HEK293 (cell line): ENCODE measurements around the gene CNST.

Source experiments
- CTCF ChIA-PET: fragments of 350-600 bp; formaldehyde crosslinking; extraction: SDS; loops from one replicate; lab custom pipeline; 2021; ENCODE audit warnings: antibody characterized with exemption; lab: Yijun Ruan, JAX
- POLR2A ChIA-PET: fragments of 300-600 bp; formaldehyde crosslinking; extraction: SDS; loops from one replicate; lab custom pipeline; 2020; ENCODE audit warnings: antibody characterized with exemption, inconsistent platforms; lab: Yijun Ruan, JAX
- H3K27ac ChIP-seq: fragments of 200-500 bp; sonication (Bioruptor generic); 2 replicates; pipeline ENCODE4 v1.5.1; 2014; ENCODE audit warnings: low read depth, low read length, control low read depth, inconsistent platforms; ENCODE audit errors: extremely low read depth
- H3K36me3 ChIP-seq, 2 experiments: fragments of 200-500 bp in 1 of 2; sonication (Bioruptor generic) in 1 of 2; 1 replicate in 1 of 2; 2 replicates in 1 of 2; pipeline ENCODE4 v1.5.1; 2014 to 2017; ENCODE audit warnings: inconsistent platforms in 2 of 2, low read length in 2 of 2; ENCODE audit not compliant: control insufficient read depth in 2 of 2, insufficient read depth in 1 of 2
- H3K4me1 ChIP-seq: fragments of 200-500 bp; sonication (Bioruptor generic); 2 replicates; pipeline ENCODE4 v1.5.1; 2014; ENCODE audit warnings: mild to moderate bottlenecking, low read length, inconsistent platforms; ENCODE audit not compliant: control insufficient read depth, insufficient read depth
- H3K4me3 ChIP-seq: 2 replicates; pipeline ENCODE4 v1.5.1; 2011; ENCODE audit warnings: low read depth, mild to moderate bottlenecking, control low read depth, low read length, moderate library complexity
- H3K9me3 ChIP-seq: fragments of 200-500 bp; sonication (Bioruptor generic); 2 replicates; pipeline ENCODE4 v1.5.1; 2014; ENCODE audit warnings: low read depth, low read length, inconsistent platforms; ENCODE audit not compliant: control insufficient read depth, insufficient read depth
- FEZF1 ChIP-seq: fragments of 450-650 bp; formaldehyde crosslinking; IDR thresholded peaks from 2 replicates; pipeline ENCODE4 v1.5.1; 2016; ENCODE audit warnings: missing biosample characterization, missing genetic modification characterization
- GFI1B ChIP-seq: fragments of 450-650 bp; formaldehyde crosslinking; IDR thresholded peaks from 2 replicates; pipeline ENCODE4 v1.5.1; 2016; ENCODE audit warnings: missing biosample characterization, missing genetic modification characterization
- GLIS2 ChIP-seq: fragments of 450-650 bp; formaldehyde crosslinking; IDR thresholded peaks from 2 replicates; pipeline ENCODE4 v1.5.1; 2016; ENCODE audit warnings: missing biosample characterization, missing genetic modification characterization
- KLF10 ChIP-seq: fragments of 450-650 bp; IDR thresholded peaks from 2 replicates; pipeline ENCODE4 v1.5.1; 2018; ENCODE audit warnings: missing biosample characterization, mild to moderate bottlenecking, missing genetic modification characterization
- WT1 ChIP-seq: fragments of 450-650 bp; formaldehyde crosslinking; IDR thresholded peaks from 2 replicates; pipeline ENCODE4 v1.5.1; 2016; ENCODE audit warnings: missing biosample characterization, missing genetic modification characterization
- ZBTB10 ChIP-seq: fragments of 450-650 bp; formaldehyde crosslinking; IDR thresholded peaks from 2 replicates; pipeline ENCODE4 v1.5.1; 2016; ENCODE audit warnings: missing biosample characterization, missing genetic modification characterization
- ZBTB26 ChIP-seq: fragments of 450-650 bp; formaldehyde crosslinking; optimal IDR thresholded peaks from 2 replicates; pipeline ENCODE3; 2016; ENCODE audit warnings: missing biosample characterization, mild to moderate bottlenecking, missing genetic modification characterization
- ZBTB7A ChIP-seq: fragments of 450-650 bp; formaldehyde crosslinking; IDR thresholded peaks from 2 replicates; pipeline ENCODE4 v1.5.1; 2016; ENCODE audit warnings: low read depth, missing biosample characterization, missing genetic modification characterization
- ZEB2 ChIP-seq: fragments of 450-650 bp; formaldehyde crosslinking; IDR thresholded peaks from 2 replicates; pipeline ENCODE4 v1.5.1; 2016; ENCODE audit warnings: missing biosample characterization, missing genetic modification characterization
- ZIC2 ChIP-seq: fragments of 450-650 bp; formaldehyde crosslinking; IDR thresholded peaks from 2 replicates; pipeline ENCODE4 v1.5.1; 2016; ENCODE audit warnings: missing biosample characterization, missing genetic modification characterization
- ZNF112 ChIP-seq: fragments of 450-650 bp; formaldehyde crosslinking; IDR thresholded peaks from 2 replicates; pipeline ENCODE4 v1.5.0; 2017; ENCODE audit warnings: missing biosample characterization, missing genetic modification characterization
- ZNF266 ChIP-seq: fragments of 450-650 bp; formaldehyde crosslinking; IDR thresholded peaks from 2 replicates; pipeline ENCODE4 v1.5.1; 2016; ENCODE audit warnings: missing biosample characterization, missing genetic modification characterization, low read depth
- ZNF350 ChIP-seq: fragments of 450-650 bp; formaldehyde crosslinking; IDR thresholded peaks from 2 replicates; pipeline ENCODE4 v1.5.0; 2017; ENCODE audit warnings: missing biosample characterization, mild to moderate bottlenecking, missing genetic modification characterization
- ZNF398 ChIP-seq: fragments of 450-650 bp; formaldehyde crosslinking; IDR thresholded peaks from 2 replicates; pipeline ENCODE4 v1.5.1; 2017; ENCODE audit warnings: missing biosample characterization, missing genetic modification characterization
- ZNF449 ChIP-seq: fragments of 450-650 bp; formaldehyde crosslinking; IDR thresholded peaks from 2 replicates; pipeline ENCODE4 v1.5.1; 2017; ENCODE audit warnings: missing biosample characterization, mild to moderate bottlenecking, missing genetic modification characterization, moderate library complexity
- ZNF501 ChIP-seq: fragments of 450-650 bp; formaldehyde crosslinking; IDR thresholded peaks from 2 replicates; pipeline ENCODE4 v1.5.1; 2016; ENCODE audit warnings: missing biosample characterization, missing genetic modification characterization
- ZNF518A ChIP-seq: fragments of 450-650 bp; formaldehyde crosslinking; conservative IDR thresholded peaks from 2 replicates; pipeline ENCODE4 v1.5.1; 2016; ENCODE audit warnings: low read depth, missing biosample characterization, missing genetic modification characterization
- ZNF645 ChIP-seq: fragments of 450-650 bp; formaldehyde crosslinking; IDR thresholded peaks from 2 replicates; pipeline ENCODE4; 2016; ENCODE audit warnings: missing biosample characterization, missing genetic modification characterization
- ZNF677 ChIP-seq: fragments of 450-650 bp; IDR thresholded peaks from 2 replicates; pipeline ENCODE4 v1.5.0; 2018; ENCODE audit warnings: missing biosample characterization, mild to moderate bottlenecking, missing genetic modification characterization, moderate library complexity
- ZSCAN30 ChIP-seq: fragments of 450-650 bp; IDR thresholded peaks from 2 replicates; pipeline ENCODE4 v1.5.1; 2018; ENCODE audit warnings: missing biosample characterization, mild to moderate bottlenecking, missing genetic modification characterization, moderate library complexity
- ZSCAN5A ChIP-seq: fragments of 450-650 bp; formaldehyde crosslinking; IDR thresholded peaks from 2 replicates; pipeline ENCODE4 v1.5.1; 2016; ENCODE audit warnings: missing biosample characterization, missing genetic modification characterization

Gene CNST

GRCh38 chr1:246608616-246609376 is 42.5 kb downstream of the CNST start (continued):
- no peak for TF ChIP-seq ZBTB26
- no peak for TF ChIP-seq WT1 (tag by site-specific recombination)
- no peak for TF ChIP-seq ZBTB7A (tag by site-specific recombination)
- TF ChIP-seq ZNF350 = no peak
- TF ChIP-seq ZNF266 (tag by site-specific recombination) = no peak
- TF ChIP-seq ZNF112 (tag by site-specific recombination) = no peak
- TF ChIP-seq ZNF398 (tag by site-specific recombination) = no peak
- TF ChIP-seq GLIS2 (tag by site-specific recombination) = no peak

- CTCF ChIA-PET = no interaction called here
- TF ChIP-seq ZBTB10 (tag by site-specific recombination) (no peak), WT1 (tag by site-specific recombination) (no peak), ZIC2 (tag by site-specific recombination) (no peak), ZNF677 (no peak), GFI1B (tag by site-specific recombination) (no peak), ZSCAN30 (tag by site-specific recombination) (no peak), ZNF518A (tag by site-specific recombination) (no peak), ZNF449 (no peak), ZNF645 (no peak), ZNF501 (tag by site-specific recombination) (no peak), FEZF1 (tag by site-specific recombination) (no peak), ZSCAN5A (tag by site-specific recombination) (no peak), ZEB2 (no peak), KLF10 (tag by site-specific recombination) (no peak), ZBTB7A (tag by site-specific recombination) (no peak)
These were observed 43.4 kb downstream of the CNST start for GRCh38 chr1:246609632-246610031.

More at GRCh38 chr1:246609632-246610031, 43.4 kb downstream of the CNST start:
- Histone ChIP-seq H3K27ac (no peak overlapping the region), H3K9me3 (no peaks in the 10 kb centered on the region), H3K36me3 (no peaks in the 10 kb centered on the region), H3K4me1 (no peaks in the 10 kb centered on the region), H3K4me3 (no peak overlapping the region)
- POLR2A ChIA-PET = no interaction called here
